ENCODE measurements around the gene ZHX3.

Gene ZHX3

GRCh38 chr20:41226426-41226825 is 91.1 kb downstream of the ZHX3 start:
- Histone ChIP-seq H3K9ac (ENCODE audit: low read depth, low read length) (no peak overlapping the region), H3K27ac (ENCODE audit: low read length) (no peak overlapping the region), H3K36me3 (ENCODE audit: insufficient read depth, low read depth, low read length) (no peaks in the 10 kb centered on the region), H3K27me3 (ENCODE audit: insufficient read depth, low read length) (no peaks in the 10 kb centered on the region), H3K4me1 (ENCODE audit: insufficient read depth, low read length) (no peaks in the 10 kb centered on the region), H3K9me3 (ENCODE audit: insufficient read depth, low read depth, low read length) (no peaks in the 10 kb centered on the region), H3K4me3 (ENCODE audit: low read length) (no peak overlapping the region)

GRCh38 chr20:41225091-41225490 is 92.4 kb downstream of the ZHX3 start:
- no peaks in the 10 kb centered on the region for H3K4me1 ChIP-seq (ENCODE audit: insufficient read depth, low read length)
- no peaks in the 10 kb centered on the region for H3K9me3 ChIP-seq (ENCODE audit: insufficient read depth, low read depth, low read length)
- no peaks in the 10 kb centered on the region for H3K36me3 ChIP-seq (ENCODE audit: insufficient read depth, low read depth, low read length)
- no peak overlapping the region for H3K4me3 ChIP-seq (ENCODE audit: low read length)
- no peak overlapping the region for H3K27ac ChIP-seq (ENCODE audit: low read length)
- no peak overlapping the region for H3K9ac ChIP-seq (ENCODE audit: low read depth, low read length)
- no peaks in the 10 kb centered on the region for H3K27me3 ChIP-seq (ENCODE audit: insufficient read depth, low read length)

- no peak overlapping the region for H3K4me3 ChIP-seq (ENCODE audit: low read length)
- no peaks in the 10 kb centered on the region for H3K27me3 ChIP-seq (ENCODE audit: insufficient read depth, low read length)
- no peaks in the 10 kb centered on the region for H3K36me3 ChIP-seq (ENCODE audit: insufficient read depth, low read depth, low read length)
- no peak overlapping the region for H3K27ac ChIP-seq (ENCODE audit: low read length)
- no peaks in the 10 kb centered on the region for H3K4me1 ChIP-seq (ENCODE audit: insufficient read depth, low read length)
- H3K9me3 ChIP-seq (ENCODE audit: insufficient read depth, low read depth, low read length): no peaks in the 10 kb centered on the region
- no peak overlapping the region for H3K9ac ChIP-seq (ENCODE audit: low read depth, low read length)
Measured at GRCh38 chr20:41224281-41224680, 93.2 kb downstream of the ZHX3 start.

- no peak overlapping the region for H3K4me3 ChIP-seq (ENCODE audit: low read length)
- no peaks in the 10 kb centered on the region for H3K4me1 ChIP-seq (ENCODE audit: insufficient read depth, low read length)
- no peaks in the 10 kb centered on the region for H3K9me3 ChIP-seq (ENCODE audit: insufficient read depth, low read depth, low read length)
- H3K27me3 ChIP-seq (ENCODE audit: insufficient read depth, low read length): no peaks in the 10 kb centered on the region
- no peak overlapping the region for H3K9ac ChIP-seq (ENCODE audit: low read depth, low read length)
- no peak overlapping the region for H3K27ac ChIP-seq (ENCODE audit: low read length)
- no peaks in the 10 kb centered on the region for H3K36me3 ChIP-seq (ENCODE audit: insufficient read depth, low read depth, low read length)
Measured at GRCh38 chr20:41223112-41223511, 94.4 kb downstream of the ZHX3 start.

- no peaks in the 10 kb centered on the region for H3K4me1 ChIP-seq (ENCODE audit: insufficient read depth, low read length)
- no peaks in the 10 kb centered on the region for H3K36me3 ChIP-seq (ENCODE audit: insufficient read depth, low read depth, low read length)
- H3K9ac ChIP-seq (ENCODE audit: low read depth, low read length): no peak overlapping the region
- no peaks in the 10 kb centered on the region for H3K27me3 ChIP-seq (ENCODE audit: insufficient read depth, low read length)
- H3K27ac ChIP-seq (ENCODE audit: low read length): no peak overlapping the region
- no peaks in the 10 kb centered on the region for H3K9me3 ChIP-seq (ENCODE audit: insufficient read depth, low read depth, low read length)
- no peak overlapping the region for H3K4me3 ChIP-seq (ENCODE audit: low read length)
Measured at GRCh38 chr20:41222703-41223102, 94.8 kb downstream of the ZHX3 start.

GRCh38 chr20:41222296-41222695 is 95.2 kb downstream of the ZHX3 start:
- H3K27ac ChIP-seq (ENCODE audit: low read length): no peak overlapping the region
- H3K4me3 ChIP-seq (ENCODE audit: low read length): no peak overlapping the region
- H3K9me3 ChIP-seq (ENCODE audit: insufficient read depth, low read depth, low read length): no peaks in the 10 kb centered on the region
- H3K9ac ChIP-seq (ENCODE audit: low read depth, low read length): no peak overlapping the region
- H3K36me3 ChIP-seq (ENCODE audit: insufficient read depth, low read depth, low read length): no peaks in the 10 kb centered on the region
- no peaks in the 10 kb centered on the region for H3K4me1 ChIP-seq (ENCODE audit: insufficient read depth, low read length)
- no peaks in the 10 kb centered on the region for H3K27me3 ChIP-seq (ENCODE audit: insufficient read depth, low read length)

GRCh38 chr20:41221614-41222218 is 95.8 kb downstream of the ZHX3 start:
- H3K9ac ChIP-seq (ENCODE audit: low read depth, low read length): no peak overlapping the region
- H3K27ac ChIP-seq (ENCODE audit: low read length): no peak overlapping the region
- no peaks in the 10 kb centered on the region for H3K4me1 ChIP-seq (ENCODE audit: insufficient read depth, low read length)
- no peak overlapping the region for H3K4me3 ChIP-seq (ENCODE audit: low read length)
- H3K27me3 ChIP-seq (ENCODE audit: insufficient read depth, low read length): no peaks in the 10 kb centered on the region
- H3K9me3 ChIP-seq (ENCODE audit: insufficient read depth, low read depth, low read length): no peaks in the 10 kb centered on the region
- no peaks in the 10 kb centered on the region for H3K36me3 ChIP-seq (ENCODE audit: insufficient read depth, low read depth, low read length)

- Histone ChIP-seq H3K27me3 (ENCODE audit: insufficient read depth, low read length) (no peaks in the 10 kb centered on the region), H3K9ac (ENCODE audit: low read depth, low read length) (no peak overlapping the region), H3K4me1 (ENCODE audit: insufficient read depth, low read length) (no peaks in the 10 kb centered on the region), H3K27ac (ENCODE audit: low read length) (no peak overlapping the region), H3K9me3 (ENCODE audit: insufficient read depth, low read depth, low read length) (no peaks in the 10 kb centered on the region), H3K36me3 (ENCODE audit: insufficient read depth, low read depth, low read length) (no peaks in the 10 kb centered on the region), H3K4me3 (ENCODE audit: low read length) (no peak overlapping the region)
Measured at GRCh38 chr20:41219824-41220223, 97.7 kb downstream of the ZHX3 start.

GRCh38 chr20:41218466-41218865 is 99.1 kb downstream of the ZHX3 start:
- Histone ChIP-seq H3K4me1 (ENCODE audit: insufficient read depth, low read length) (no peaks in the 10 kb centered on the region), H3K36me3 (ENCODE audit: insufficient read depth, low read depth, low read length) (no peaks in the 10 kb centered on the region), H3K27ac (ENCODE audit: low read length) (no peak overlapping the region), H3K27me3 (ENCODE audit: insufficient read depth, low read length) (no peaks in the 10 kb centered on the region), H3K9me3 (ENCODE audit: insufficient read depth, low read depth, low read length) (no peaks in the 10 kb centered on the region), H3K9ac (ENCODE audit: low read depth, low read length) (no peak overlapping the region), H3K4me3 (ENCODE audit: low read length) (no peak overlapping the region)

GRCh38 chr20:41217422-41217821 is 100.1 kb downstream of the ZHX3 start:
- H3K27ac ChIP-seq (ENCODE audit: low read length): no peak overlapping the region
- H3K36me3 ChIP-seq (ENCODE audit: insufficient read depth, low read depth, low read length): no peaks in the 10 kb centered on the region
- no peaks in the 10 kb centered on the region for H3K4me1 ChIP-seq (ENCODE audit: insufficient read depth, low read length)
- no peaks in the 10 kb centered on the region for H3K9me3 ChIP-seq (ENCODE audit: insufficient read depth, low read depth, low read length)
- no peaks in the 10 kb centered on the region for H3K27me3 ChIP-seq (ENCODE audit: insufficient read depth, low read length)
- H3K9ac ChIP-seq (ENCODE audit: low read depth, low read length): no peak overlapping the region
- H3K4me3 ChIP-seq (ENCODE audit: low read length): no peak overlapping the region

- Histone ChIP-seq H3K4me3 (ENCODE audit: low read length) (no peak overlapping the region), H3K4me1 (ENCODE audit: insufficient read depth, low read length) (no peaks in the 10 kb centered on the region), H3K27ac (ENCODE audit: low read length) (no peak overlapping the region), H3K9ac (ENCODE audit: low read depth, low read length) (no peak overlapping the region), H3K9me3 (ENCODE audit: insufficient read depth, low read depth, low read length) (no peaks in the 10 kb centered on the region), H3K36me3 (ENCODE audit: insufficient read depth, low read depth, low read length) (no peaks in the 10 kb centered on the region), H3K27me3 (ENCODE audit: insufficient read depth, low read length) (no peaks in the 10 kb centered on the region)
Measured at GRCh38 chr20:41214666-41215065, 102.9 kb downstream of the ZHX3 start.

- no peaks in the 10 kb centered on the region for H3K9me3 ChIP-seq (ENCODE audit: insufficient read depth, low read depth, low read length)
- no peaks in the 10 kb centered on the region for H3K27me3 ChIP-seq (ENCODE audit: insufficient read depth, low read length)
- H3K4me1 ChIP-seq (ENCODE audit: insufficient read depth, low read length): no peaks in the 10 kb centered on the region
- no peak overlapping the region for H3K27ac ChIP-seq (ENCODE audit: low read length)
- H3K9ac ChIP-seq (ENCODE audit: low read depth, low read length): no peak overlapping the region
- H3K36me3 ChIP-seq (ENCODE audit: insufficient read depth, low read depth, low read length): no peaks in the 10 kb centered on the region
- no peak overlapping the region for H3K4me3 ChIP-seq (ENCODE audit: low read length)
Measured at GRCh38 chr20:41214202-41214601, 103.3 kb downstream of the ZHX3 start.

Data from iPS-20b (cell line).